22Rv1 (cell line): Measurements from ENCODE around the gene IL31RA.

Source experiments
- CTCF ChIP-seq: fragments of 450-650 bp; IDR thresholded peaks from 2 replicates; pipeline ENCODE4 v1.5.1; 2017; ENCODE audit warnings: mild to moderate bottlenecking
- ZFX ChIP-seq: fragments of 450-650 bp; IDR thresholded peaks from 2 replicates; pipeline ENCODE4 v1.6.1; 2017; ENCODE audit warnings: antibody characterized with exemption, borderline replicate concordance

DNA sequence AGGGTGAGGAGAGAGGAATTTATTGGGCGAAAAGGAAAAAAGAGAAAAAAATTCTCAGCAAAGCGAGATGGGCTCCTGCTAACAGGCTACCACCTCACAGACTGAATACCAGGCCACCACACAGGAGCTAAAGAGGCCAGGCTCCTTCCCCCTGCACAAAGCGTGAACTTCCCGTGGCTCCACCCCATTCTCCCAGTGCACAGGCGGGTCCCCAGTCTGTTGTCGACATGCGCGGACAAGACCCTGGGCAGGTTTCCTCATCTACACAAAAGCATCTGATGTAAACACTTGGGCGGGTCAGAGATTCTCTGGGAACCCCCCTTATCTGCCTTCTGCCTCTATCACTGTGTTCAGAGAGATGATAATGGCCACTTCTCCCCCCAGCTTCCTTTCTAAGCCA, 34.2 kb downstream of the IL31RA start:
- TF ChIP-seq CTCF = no peak
- TF ChIP-seq ZFX = no peak
